ENCODE measurements around the gene SIX6. TPM values are rescaled to one million over a fixed set of nuclear protein-coding genes. Genes with fewer than 3 reads are reported as not detected.

SIX6 gene
- total and polyA plus RNA-seq, 4 donors = not detected

DNA sequence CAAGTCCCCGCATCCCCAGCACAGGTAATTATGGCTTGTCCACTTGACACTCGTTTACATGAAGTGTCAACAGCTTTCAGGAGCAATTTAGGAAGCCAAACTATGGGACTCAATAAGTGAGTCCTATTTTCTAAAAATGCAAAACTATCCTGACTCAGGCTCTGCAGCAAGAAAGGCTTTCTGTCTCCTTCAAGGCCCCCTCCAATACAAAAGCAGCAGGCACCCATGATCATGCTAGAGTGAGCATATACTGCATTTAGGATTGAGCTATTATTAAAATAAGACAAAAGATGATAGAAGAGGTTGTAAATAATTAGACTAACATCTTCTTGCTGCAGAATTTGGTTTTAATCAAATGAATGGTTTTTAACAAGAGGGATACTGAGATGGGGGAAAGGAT is 3.2 kb downstream of the SIX6 start:
- Histone ChIP-seq H3K4me3 (ENCODE audit: low read depth in 1 of 3, low read length in 3 of 3) (no peak overlapping the region), H3K9me3 (ENCODE audit: control insufficient read depth in 4 of 4, low read length in 3 of 4) (peaks cover 0 to 9% (median 0%) of the 10 kb centered on the region in 4 donors), H3K27me3 (ENCODE audit: control insufficient read depth in 4 of 4, insufficient read depth in 4 of 4, low read length in 3 of 4) (peaks cover 11 to 41% (median 36%) of the 10 kb centered on the region in 4 donors), H3K9ac (ENCODE audit: low read depth in 1 of 2, low read length in 2 of 2) (no peak overlapping the region), H3K27ac (ENCODE audit: low read depth in 1 of 2, low read length in 2 of 2) (no peak overlapping the region), H3K4me1 (ENCODE audit: control insufficient read depth in 4 of 4, insufficient read depth in 4 of 4, low read length in 3 of 4) (peaks cover 14 to 41% (median 22%) of the 10 kb centered on the region in 4 donors), H3K36me3 (ENCODE audit: control insufficient read depth in 4 of 4, insufficient read depth in 3 of 4, low read depth in 1 of 4, low read length in 3 of 4) (no peaks in the 10 kb centered on the region)
- no peak for DNase-seq (ENCODE audit: low spot score)
- TF ChIP-seq TAF1 (conservative IDR thresholded peaks at IDR 0.05) (no peak), SP1 (IDR thresholded peaks at IDR 0.05) (no peak)
- 11% methylated on average over 2 of the region's 2 CpGs for WGBS

DNA sequence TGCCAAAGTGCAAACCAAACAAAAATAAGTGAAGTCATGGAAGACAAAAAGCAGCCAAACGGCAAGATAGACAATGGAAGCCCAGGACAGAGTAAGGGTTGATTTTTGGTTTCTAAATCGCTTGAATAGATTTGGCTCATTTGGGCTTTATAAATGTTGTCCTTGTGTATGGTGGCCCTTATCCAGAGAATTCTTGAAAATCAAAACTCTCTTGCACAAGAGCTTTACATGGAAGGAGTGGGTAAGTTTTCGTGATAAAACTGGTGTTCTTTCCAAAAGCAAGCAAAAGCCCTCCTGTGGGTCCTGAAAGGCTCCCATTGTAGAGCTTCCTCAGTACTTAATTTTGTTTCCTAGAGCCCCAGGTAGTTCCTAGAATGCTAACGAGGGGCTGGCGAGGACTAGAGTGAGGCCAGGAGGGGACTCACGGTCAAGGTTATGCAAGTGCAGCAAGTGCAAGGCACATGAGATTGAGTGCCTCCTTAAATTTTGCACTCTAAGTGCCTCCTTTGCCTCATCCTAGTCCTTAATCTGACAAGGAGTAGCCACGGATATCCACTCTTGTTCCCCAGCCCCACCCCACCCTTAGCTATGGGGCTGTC is 4.1 kb downstream of the SIX6 start:
- H3K4me1 ChIP-seq (ENCODE audit: control insufficient read depth in 4 of 4, insufficient read depth in 4 of 4, low read length in 3 of 4) = peaks cover 12 to 38% (median 22%) of the 10 kb centered on the region in 4 donors
- no peak overlapping the region for H3K9ac ChIP-seq (ENCODE audit: low read depth in 1 of 2, low read length in 2 of 2)
- TF ChIP-seq GABPA (IDR thresholded peaks at IDR 0.05 in 1 of 2, conservative IDR thresholded peaks at IDR 0.05 in 1 of 2) (no peak), JUND (IDR thresholded peaks at IDR 0.05) (no peak), RXRA (IDR thresholded peaks at IDR 0.05) (no peak), YY1 (IDR thresholded peaks at IDR 0.05) (no peak), RAD21 (IDR thresholded peaks at IDR 0.05) (no peak), HNF4A (conservative IDR thresholded peaks at IDR 0.05) (no peak), FOXA1 (IDR thresholded peaks at IDR 0.05) (no peak), TAF1 (conservative IDR thresholded peaks at IDR 0.05) (no peak), HNF4G (IDR thresholded peaks at IDR 0.05) (no peak)
- TF ChIP-seq, protein P1, sequence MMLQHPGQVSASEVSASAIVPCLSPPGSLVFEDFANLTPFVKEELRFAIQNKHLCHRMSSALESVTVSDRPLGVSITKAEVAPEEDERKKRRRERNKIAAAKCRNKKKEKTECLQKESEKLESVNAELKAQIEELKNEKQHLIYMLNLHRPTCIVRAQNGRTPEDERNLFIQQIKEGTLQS (IDR thresholded peaks at IDR 0.05) = no peak
- TF ChIP-seq, protein P2, sequence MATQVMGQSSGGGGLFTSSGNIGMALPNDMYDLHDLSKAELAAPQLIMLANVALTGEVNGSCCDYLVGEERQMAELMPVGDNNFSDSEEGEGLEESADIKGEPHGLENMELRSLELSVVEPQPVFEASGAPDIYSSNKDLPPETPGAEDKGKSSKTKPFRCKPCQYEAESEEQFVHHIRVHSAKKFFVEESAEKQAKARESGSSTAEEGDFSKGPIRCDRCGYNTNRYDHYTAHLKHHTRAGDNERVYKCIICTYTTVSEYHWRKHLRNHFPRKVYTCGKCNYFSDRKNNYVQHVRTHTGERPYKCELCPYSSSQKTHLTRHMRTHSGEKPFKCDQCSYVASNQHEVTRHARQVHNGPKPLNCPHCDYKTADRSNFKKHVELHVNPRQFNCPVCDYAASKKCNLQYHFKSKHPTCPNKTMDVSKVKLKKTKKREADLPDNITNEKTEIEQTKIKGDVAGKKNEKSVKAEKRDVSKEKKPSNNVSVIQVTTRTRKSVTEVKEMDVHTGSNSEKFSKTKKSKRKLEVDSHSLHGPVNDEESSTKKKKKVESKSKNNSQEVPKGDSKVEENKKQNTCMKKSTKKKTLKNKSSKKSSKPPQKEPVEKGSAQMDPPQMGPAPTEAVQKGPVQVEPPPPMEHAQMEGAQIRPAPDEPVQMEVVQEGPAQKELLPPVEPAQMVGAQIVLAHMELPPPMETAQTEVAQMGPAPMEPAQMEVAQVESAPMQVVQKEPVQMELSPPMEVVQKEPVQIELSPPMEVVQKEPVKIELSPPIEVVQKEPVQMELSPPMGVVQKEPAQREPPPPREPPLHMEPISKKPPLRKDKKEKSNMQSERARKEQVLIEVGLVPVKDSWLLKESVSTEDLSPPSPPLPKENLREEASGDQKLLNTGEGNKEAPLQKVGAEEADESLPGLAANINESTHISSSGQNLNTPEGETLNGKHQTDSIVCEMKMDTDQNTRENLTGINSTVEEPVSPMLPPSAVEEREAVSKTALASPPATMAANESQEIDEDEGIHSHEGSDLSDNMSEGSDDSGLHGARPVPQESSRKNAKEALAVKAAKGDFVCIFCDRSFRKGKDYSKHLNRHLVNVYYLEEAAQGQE (IDR thresholded peaks at IDR 0.05) = no peak
- no peak for DNase-seq (ENCODE audit: low spot score)
- 4% methylated on average over 7 of the region's 7 CpGs for WGBS
- H3K27me3 ChIP-seq (ENCODE audit: control insufficient read depth in 4 of 4, insufficient read depth in 4 of 4, low read length in 3 of 4) = peaks cover 7 to 40% (median 34%) of the 10 kb centered on the region in 4 donors
- H3K9me3 ChIP-seq (ENCODE audit: control insufficient read depth in 4 of 4, low read length in 3 of 4) = peaks cover 0 to 10% (median 1%) of the 10 kb centered on the region in 4 donors
- H3K4me3 ChIP-seq (ENCODE audit: low read depth in 1 of 3, low read length in 3 of 3) = no peak overlapping the region
- H3K36me3 ChIP-seq (ENCODE audit: control insufficient read depth in 4 of 4, insufficient read depth in 3 of 4, low read depth in 1 of 4, low read length in 3 of 4) = no peaks in the 10 kb centered on the region
- H3K27ac ChIP-seq (ENCODE audit: low read depth in 1 of 2, low read length in 2 of 2) = no peak overlapping the region

DNA sequence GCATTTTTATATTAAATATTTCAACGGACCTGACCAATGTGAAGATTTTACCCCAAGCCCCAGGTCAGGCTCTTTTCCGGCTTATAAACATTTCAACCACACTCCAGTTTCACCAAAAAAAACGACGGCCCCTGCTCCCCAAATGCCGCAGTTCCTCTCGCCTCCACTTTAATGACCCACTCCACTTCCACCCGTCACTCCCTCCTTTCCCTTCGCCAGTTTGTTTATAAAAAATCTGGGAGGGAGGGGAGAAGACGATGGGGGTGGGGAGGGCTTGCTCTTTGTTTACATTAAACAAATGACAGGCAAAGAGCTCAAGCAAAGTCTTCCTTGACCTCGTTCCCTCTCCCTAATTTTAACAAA is 5.4 kb downstream of the SIX6 start:
- WGBS = 6% methylated on average over 10 of the region's 10 CpGs
- H3K4me3 ChIP-seq (ENCODE audit: low read depth in 1 of 3, low read length in 3 of 3) = peak overlapping the region in 1 of 3 donors; percentile 55
- H3K4me1 ChIP-seq (ENCODE audit: control insufficient read depth in 4 of 4, insufficient read depth in 4 of 4, low read length in 3 of 4) = peaks cover 12 to 32% (median 17%) of the 10 kb centered on the region in 4 donors
- peaks cover 6 to 36% (median 30%) of the 10 kb centered on the region in 4 donors for H3K27me3 ChIP-seq (ENCODE audit: control insufficient read depth in 4 of 4, insufficient read depth in 4 of 4, low read length in 3 of 4)
- H3K9ac ChIP-seq (ENCODE audit: low read depth in 1 of 2, low read length in 2 of 2) = no peak overlapping the region
- no peaks in the 10 kb centered on the region for H3K36me3 ChIP-seq (ENCODE audit: control insufficient read depth in 4 of 4, insufficient read depth in 3 of 4, low read depth in 1 of 4, low read length in 3 of 4)
- H3K27ac ChIP-seq (ENCODE audit: low read depth in 1 of 2, low read length in 2 of 2) = no peak overlapping the region
- no peak for DNase-seq (ENCODE audit: low spot score)
- peaks cover 0 to 10% (median 1%) of the 10 kb centered on the region in 4 donors for H3K9me3 ChIP-seq (ENCODE audit: control insufficient read depth in 4 of 4, low read length in 3 of 4)
- TF ChIP-seq HNF4A (conservative IDR thresholded peaks at IDR 0.05) = no peak
